WERI-Rb-1 (cell line): ENCODE data around the gene MRPS34.

Source experiments
- DNase-seq: peaks from one replicate; pipeline ENCODE4 v3.0.0-alpha.2; 2020
- H3K27ac ChIP-seq: fragments of 250-450 bp; sonication (Bioruptor Pico); 2 replicates; pipeline ENCODE4 v1.5.1; 2020; ENCODE audit warnings: mild to moderate bottlenecking, moderate library complexity
- H3K27me3 ChIP-seq: fragments of 250-450 bp; sonication (Bioruptor Pico); 2 replicates; pipeline ENCODE4 v1.5.1; 2021; ENCODE audit warnings: mild to moderate bottlenecking, low read depth, moderate library complexity; ENCODE audit not compliant: insufficient read depth, severe bottlenecking
- H3K36me3 ChIP-seq: fragments of 250-450 bp; sonication (Bioruptor Pico); 2 replicates; pipeline ENCODE4 v1.5.1; 2020; ENCODE audit warnings: mild to moderate bottlenecking, moderate library complexity
- H3K4me3 ChIP-seq: 2 replicates; pipeline ENCODE4 v1.5.1; 2011; ENCODE audit warnings: low read depth, mild to moderate bottlenecking, control low read depth, low read length
- H3K9me3 ChIP-seq: fragments of 250-450 bp; sonication (Bioruptor Pico); 2 replicates; pipeline ENCODE4 v1.5.1; 2021; ENCODE audit warnings: mild to moderate bottlenecking, moderate library complexity; ENCODE audit not compliant: severe bottlenecking
- CTCF ChIP-seq: IDR thresholded peaks from 2 replicates; pipeline ENCODE4 v1.5.1; 2011; ENCODE audit warnings: low read depth, mild to moderate bottlenecking, control low read depth, inconsistent platforms, low read length

MRPS34 gene

GRCh38 chr16:1781254-1781653 lies 8.3 kb upstream of the MRPS34 start:
- TF ChIP-seq CTCF = no peak
- peak overlapping the region; percentile 74 for H3K4me3 ChIP-seq
- peak; percentile 6 for DNase-seq
- H3K27ac ChIP-seq = no peak overlapping the region; the same call in 1 of the 2 replicates
- H3K27me3 ChIP-seq = no peaks in the 10 kb centered on the region
- H3K9me3 ChIP-seq = no peaks in the 10 kb centered on the region
- H3K36me3 ChIP-seq = peaks cover 65% of the 10 kb centered on the region

DNA sequence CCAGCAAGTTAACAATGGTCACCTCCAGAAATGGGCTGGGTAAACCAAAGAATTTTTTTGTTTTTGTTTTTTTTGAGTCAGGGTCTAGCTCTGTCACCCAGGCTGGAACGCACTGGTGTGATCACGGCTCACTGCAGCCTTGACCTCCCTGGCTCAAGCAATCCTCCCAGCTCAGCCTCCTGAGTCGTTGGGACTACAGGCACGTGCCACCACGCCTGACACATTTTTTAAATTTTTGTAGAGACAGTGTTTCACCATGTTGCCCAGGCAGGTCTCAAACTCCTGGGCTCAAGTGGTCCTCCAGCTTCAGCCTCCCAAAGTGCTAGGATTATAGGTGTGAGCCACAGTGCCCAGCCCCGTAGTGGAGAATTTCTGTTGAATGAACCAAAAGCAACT lies 7.7 kb upstream of the MRPS34 start:
- Histone ChIP-seq H3K9me3 (no peaks in the 10 kb centered on the region), H3K27me3 (no peaks in the 10 kb centered on the region), H3K4me3 (no peak overlapping the region), H3K27ac (no peak overlapping the region), H3K36me3 (peaks cover 66% of the 10 kb centered on the region)
- no peak for TF ChIP-seq CTCF
- DNase-seq = no peak

- DNase-seq = no peak
- Histone ChIP-seq H3K9me3 (no peaks in the 10 kb centered on the region), H3K4me3 (no peak overlapping the region), H3K27ac (0 out of 2 replicates have a peak overlapping the region, but pooled peaks have one; percentile 9), H3K36me3 (peaks cover 68% of the 10 kb centered on the region), H3K27me3 (no peaks in the 10 kb centered on the region)
- no peak for TF ChIP-seq CTCF
These were observed 7.1 kb upstream of the MRPS34 start for GRCh38 chr16:1779741-1780676.

GRCh38 chr16:1779234-1779701 lies 6.3 kb upstream of the MRPS34 start:
- 0 out of 2 replicates have a peak overlapping the region, but pooled peaks have one; percentile 9 for H3K27ac ChIP-seq

More at GRCh38 chr16:1779234-1779701, 6.3 kb upstream of the MRPS34 start:
- DNase-seq = no peak
- H3K27me3 ChIP-seq = no peaks in the 10 kb centered on the region
- H3K4me3 ChIP-seq = no peak overlapping the region
- peaks cover 63% of the 10 kb centered on the region for H3K36me3 ChIP-seq
- TF ChIP-seq CTCF = no peak
- no peaks in the 10 kb centered on the region for H3K9me3 ChIP-seq
